Thoracic aorta (tissue), 2 donors: ENCODE measurements around the gene CSAG3. TPM values are rescaled to one million over a fixed set of nuclear protein-coding genes. Genes with fewer than 3 reads are reported as not detected.
"Not testable (repeated sequence)": the region's sequence is repeated elsewhere in the genome, so short reads cannot be mapped to it uniquely, and the experiment has no call there.

Experiments
- ATAC-seq: fragments of 150-250 bp; one replicate; pipeline ENCODE4 v1.8.0; 2017; ENCODE audit warnings: low read depth; ENCODE audit not compliant: insufficient number of reproducible peaks, low FRiP score
- DNase-seq: peaks from one replicate; pipeline ENCODE4 v3.0.0-alpha.2; 2020; ENCODE audit warnings: low spot score
- H3K27ac ChIP-seq, 2 donors: fragments of 200-600 bp; sonication (generic); 1 replicate in 1 of 2; 2 replicates in 1 of 2; pipeline ENCODE4 v1.5.1; 2016; ENCODE audit warnings: mild to moderate bottlenecking in 2 of 2, moderate library complexity in 2 of 2
- H3K27me3 ChIP-seq: fragments of 200-600 bp; sonication (generic); replicated peaks from 2 replicates; pipeline ENCODE4 v1.6.0; 2016; ENCODE audit warnings: mild to moderate bottlenecking; ENCODE audit not compliant: insufficient read depth
- H3K36me3 ChIP-seq: fragments of 200-600 bp; sonication (generic); one replicate; pipeline ENCODE4 v1.5.1; 2016
- H3K4me1 ChIP-seq, 2 donors: fragments of 200-600 bp; sonication (generic); 1 replicate in 1 of 2; 2 replicates in 1 of 2; pipeline versions ENCODE4 v1.5.1 to v1.6.0; 2016; ENCODE audit warnings: low read depth in 2 of 2, mild to moderate bottlenecking in 1 of 2; ENCODE audit not compliant: control insufficient read depth in 1 of 2
- H3K4me3 ChIP-seq: fragments of 200-600 bp; sonication (generic); 2 replicates; pipeline ENCODE4 v1.5.1; 2016; ENCODE audit warnings: mild to moderate bottlenecking
- H3K9me3 ChIP-seq: fragments of 200-600 bp; sonication (generic); 2 replicates; pipeline ENCODE4 v1.5.1; 2016
- CTCF ChIP-seq: fragments of 200-600 bp; sonication (generic); IDR thresholded peaks from one replicate; pipeline ENCODE4 v1.5.1; 2019; ENCODE audit warnings: antibody characterized with exemption
- total RNA-seq, 2 donors: library from RNA; depleted of rRNA; stranded (reverse); fragments of >200 nt; gene quantifications; one replicate each; pipeline versions ENCODE4 v1.1.0 to v1.2.3, GENCODE V29; 2016

The CSAG3 gene
- total RNA-seq, 2 donors from 2014 or later: not detected

GRCh38 chrX:152769549-152770289, 10.7 kb downstream of the CSAG3 start, which contains the start of gene MAGEA6:
TSS of gene MAGEA6 (minus strand) at chrX:152769689. CDS start at chrX:152767650, 2,039 bp downstream.
- not testable (repeated sequence) for H3K4me1 ChIP-seq, H3K27ac ChIP-seq, ATAC-seq, H3K4me3 ChIP-seq, DNase-seq, H3K36me3 ChIP-seq, H3K27me3 ChIP-seq, H3K9me3 ChIP-seq

DNA sequence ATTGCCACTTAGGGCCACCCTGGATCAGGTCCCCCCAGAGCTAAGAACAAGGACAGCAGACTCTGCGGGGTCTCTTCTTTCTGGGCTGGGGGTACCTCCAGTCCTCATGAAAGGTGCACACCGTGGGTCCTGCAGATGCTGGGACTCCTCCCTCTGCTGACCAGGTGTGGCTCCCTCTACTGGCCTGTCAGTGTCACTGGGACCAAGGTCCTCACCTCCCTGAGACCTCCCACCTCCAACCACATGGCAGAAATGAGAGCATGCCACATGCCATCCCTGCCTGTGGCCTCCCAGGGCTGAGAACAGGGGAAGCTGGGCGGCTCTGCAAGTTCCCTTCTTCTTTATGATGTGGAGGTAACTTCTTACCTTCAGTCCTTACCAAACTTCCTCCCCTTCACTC, 28.0 kb downstream of the CSAG3 start:
- H3K27ac ChIP-seq, H3K36me3 ChIP-seq, DNase-seq, ATAC-seq, H3K9me3 ChIP-seq, H3K4me3 ChIP-seq, H3K27me3 ChIP-seq, H3K4me1 ChIP-seq: not testable (repeated sequence)

GRCh38 chrX:152798945-152799344, 39.9 kb downstream of the CSAG3 start:
- no peak for TF ChIP-seq CTCF
- H3K9me3 ChIP-seq: no peaks in the 10 kb centered on the region
- H3K4me3 ChIP-seq: no peak overlapping the region
- H3K27ac ChIP-seq: no peak overlapping the region
- DNase-seq: no peak
- ATAC-seq: no peak
- no peaks in the 10 kb centered on the region for H3K4me1 ChIP-seq
- no peaks in the 10 kb centered on the region for H3K27me3 ChIP-seq
- H3K36me3 ChIP-seq: no peaks in the 10 kb centered on the region

DNA sequence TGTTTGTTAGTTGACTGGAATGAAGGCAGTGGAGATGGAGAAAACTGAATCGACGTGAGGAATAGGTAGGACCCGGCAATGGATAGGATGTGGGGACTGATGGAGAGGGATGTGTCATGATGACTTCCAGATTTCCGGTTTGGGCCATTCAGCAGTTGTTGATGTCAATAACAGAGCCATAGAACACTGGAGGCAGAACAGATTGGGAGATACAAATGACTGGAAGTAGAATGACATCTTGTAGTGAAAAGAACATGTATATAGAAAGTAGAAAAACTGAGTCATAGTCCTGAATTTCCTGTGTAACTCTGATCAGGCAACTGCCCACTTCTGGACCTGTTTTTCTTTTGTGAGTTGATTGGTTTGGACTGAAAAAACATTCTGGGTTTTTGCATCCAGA, 47.0 kb downstream of the CSAG3 start:
- no peak for ATAC-seq
- H3K27ac ChIP-seq: no peak overlapping the region
- TF ChIP-seq CTCF: no peak
- no peaks in the 10 kb centered on the region for H3K36me3 ChIP-seq
- no peak overlapping the region for H3K4me3 ChIP-seq
- DNase-seq: no peak
- no peaks in the 10 kb centered on the region for H3K9me3 ChIP-seq
- H3K4me1 ChIP-seq: no peaks in the 10 kb centered on the region
- no peaks in the 10 kb centered on the region for H3K27me3 ChIP-seq

Other genes with a start within 250 kb of the CSAG3 start
- gene GABRQ, start 121.3 kb upstream of the CSAG3 start, total RNA-seq: not detected
- gene MAGEA3, start 60.4 kb upstream of the CSAG3 start, total RNA-seq: not detected
- gene CSAG2, start 49.9 kb upstream of the CSAG3 start, total RNA-seq: not detected
- not detected for gene MAGEA2B, start 44.6 kb upstream of the CSAG3 start, total RNA-seq
- not detected for gene CSAG1, start 25.5 kb upstream of the CSAG3 start, total RNA-seq
- not detected for gene MAGEA12, start 25.5 kb upstream of the CSAG3 start, total RNA-seq
- not detected for gene MAGEA2, start 5.4 kb upstream of the CSAG3 start, total RNA-seq
- not detected for gene MAGEA6, start 10.5 kb downstream of the CSAG3 start, total RNA-seq
- 10 to 100 TPM; 16.3 to 27.1 TPM for gene CETN2, start 71.5 kb downstream of the CSAG3 start, total RNA-seq
- 10 to 100 TPM in 1 of 2 donors, 1 to 10 TPM in 1; 5.3 to 23.1 TPM for gene NSDHL, start 71.8 kb downstream of the CSAG3 start, total RNA-seq
- gene ZNF185, start 138.8 kb downstream of the CSAG3 start, total RNA-seq: 1 to 10 TPM; 8.1 to 8.5 TPM
- gene PNMA5, start 234.9 kb downstream of the CSAG3 start, total RNA-seq: not detected